Stomach (tissue), 9 donors: ENCODE measurements around the gene GOLGA1. TPM values are rescaled to one million over a fixed set of nuclear protein-coding genes. Genes with fewer than 3 reads are reported as not detected.

Experiments
- DNase-seq, 2 donors: peaks; one replicate each; pipeline versions ENCODE4 v3.0.0 to v3.0.0-alpha.2; 2013 to 2019
- H3K27ac ChIP-seq, 5 donors: fragments of 200-600 bp in 4 of 5; sonication (generic) in 4 of 5; one replicate each; pipeline ENCODE4 v1.5.1; 2013 to 2019; ENCODE audit warnings: mild to moderate bottlenecking in 1 of 5, moderate library complexity in 1 of 5
- H3K27me3 ChIP-seq, 3 donors: fragments of 200-600 bp; sonication (generic); one replicate each; pipeline ENCODE4 v1.5.1; 2017 to 2019; ENCODE audit warnings: mixed run types in 1 of 3
- H3K36me3 ChIP-seq, 4 donors: fragments of 200-600 bp; sonication (generic); 1 replicate in 3 of 4; 2 replicates in 1 of 4; pipeline ENCODE4 v1.5.1; 2016 to 2019
- H3K4me1 ChIP-seq, 4 donors: fragments of 200-600 bp; sonication (generic); one replicate each; pipeline ENCODE4 v1.5.1; 2016 to 2019
- H3K4me3 ChIP-seq, 4 donors: fragments of 200-600 bp; sonication (generic) in 3 of 4; one replicate each; pipeline ENCODE4 v1.5.1; 2016 to 2019; ENCODE audit warnings: mild to moderate bottlenecking in 1 of 4
- H3K9me3 ChIP-seq, 4 donors: fragments of 200-600 bp; sonication (generic); one replicate each; pipeline ENCODE4 v1.5.1; 2016 to 2019
- EP300 ChIP-seq: sonication (generic); formaldehyde crosslinking; IDR thresholded peaks from one replicate; pipeline ENCODE4 v1.6.1; 2017; ENCODE audit warnings: antibody characterized with exemption
- POLR2A ChIP-seq, 4 donors: fragments of 450-650 bp; IDR thresholded peaks; one replicate each; pipeline ENCODE4 v1.6.1; 2016; ENCODE audit warnings: antibody characterized with exemption in 4 of 4, control low read depth in 2 of 4, mild to moderate bottlenecking in 1 of 4, moderate library complexity in 1 of 4
- POLR2AphosphoS5 ChIP-seq, 3 donors: sonication (generic); formaldehyde crosslinking; IDR thresholded peaks; one replicate each; pipeline ENCODE4 v1.6.1; 2016; ENCODE audit warnings: antibody characterized with exemption in 3 of 3
- WGBS, 5 donors: extraction: QIAGEN DNeasy Blood & Tissue Kit in 3 of 5; methylation state at CpG; one replicate each; pipeline versions ENCODE4 v1.1.5 to v1.1.7; 2013 to 2018; 5-methylcytosine and 5-hydroxymethylcytosine counted together
- intact Hi-C: fragments of 100-400 bp; cut with DNase I; formaldehyde crosslinking; loops from one replicate; pipeline ENCODE4 v1.15.1; 2023; ENCODE audit warnings: low total_unique reads
- polyA plus RNA-seq, 3 donors: library from polyadenylated mRNA; stranded (reverse); fragments of 200-250 nt; gene quantifications; one replicate each; pipeline ENCODE4 v1.2.3, GENCODE V29; 2013
- total RNA-seq, 5 donors: library from RNA; depleted of rRNA; stranded (reverse); fragments of >200 nt; gene quantifications; one replicate each; pipeline versions ENCODE4 v1.1.0 to v1.2.3, GENCODE V29; 2014 to 2016
- TF ChIP-seq, protein P1 (sequence below), 7 experiments: fragments of 450-650 bp in 4 of 7; fragments of 200-600 bp in 3 of 7; sonication (generic) in 3 of 7; IDR thresholded peaks; one replicate each; pipeline ENCODE4 v1.5.1; 2016 to 2019; ENCODE audit warnings: antibody characterized with exemption in 7 of 7, control low read depth in 2 of 7, mild to moderate bottlenecking in 1 of 7
- donor health status: healthy with polysubstance abuse.
- donor health status: Bipolar disorder and iron deficiency.
- donor health status: healthy.

GOLGA1 gene
- total and polyA plus RNA-seq, 8 donors: 4.1 to 88.4 (median 18.1) TPM

DNA sequence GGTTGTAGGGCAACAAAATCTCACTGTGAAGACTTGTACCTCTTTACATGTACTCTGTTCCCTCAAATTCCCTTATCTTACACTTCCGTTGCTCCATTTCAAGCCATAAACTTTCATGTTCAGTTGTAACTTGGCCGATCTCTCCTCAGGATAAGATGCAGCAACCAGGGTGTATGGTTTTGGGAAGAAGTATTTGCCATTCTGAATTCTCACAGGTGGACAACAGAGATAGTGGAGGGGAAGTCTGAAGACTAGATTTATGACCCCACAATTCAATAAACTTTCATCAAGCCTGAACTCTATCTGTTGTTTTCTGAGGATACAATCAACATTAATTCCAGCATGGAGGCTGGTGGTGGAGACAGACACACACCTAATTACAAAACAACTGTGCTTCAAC lies 27.5 kb downstream of the GOLGA1 start:
- WGBS, 5 donors: 92 to 99% (median 93%) methylated on average over 2 of the region's 2 CpGs
- Histone ChIP-seq H3K36me3 (peaks cover 24 to 88% (median 85%) of the 10 kb centered on the region in 4 donors), H3K27me3 (no peaks in the 10 kb centered on the region)

DNA sequence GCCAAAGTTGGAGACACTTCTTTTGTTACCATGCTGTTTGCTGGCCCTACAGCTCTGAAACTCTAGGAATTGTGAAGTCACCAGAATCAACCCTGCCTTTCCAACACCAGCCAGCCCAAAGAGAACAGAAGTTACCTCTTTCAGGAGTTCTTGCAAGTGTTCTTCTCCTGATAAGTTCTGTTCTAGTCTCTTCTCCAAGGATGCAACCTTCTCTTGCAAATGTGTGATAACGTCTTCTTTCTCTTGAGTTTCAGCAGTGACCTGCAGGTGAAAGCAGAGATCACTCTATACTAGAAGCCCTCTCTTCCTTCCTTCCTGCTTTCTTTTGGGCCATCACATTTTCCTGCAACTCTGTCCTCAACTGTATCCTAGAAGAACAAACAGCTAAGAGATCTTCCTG lies 29.1 kb downstream of the GOLGA1 start:
- Histone ChIP-seq H3K4me1 (peaks cover 0 to 10% (median 3%) of the 10 kb centered on the region in 4 donors), H3K27ac (no peak overlapping the region), H3K4me3 (no peak overlapping the region), H3K9me3 (no peaks in the 10 kb centered on the region), H3K36me3 (peaks cover 24 to 93% (median 84%) of the 10 kb centered on the region in 4 donors), H3K27me3 (no peaks in the 10 kb centered on the region)
- intact Hi-C loops: no loop called here
- no peak for DNase-seq
- WGBS, 5 donors: 89 to 97% (median 95%) methylated on average over 1 of the region's 1 CpG
- TF ChIP-seq POLR2AphosphoS5 (IDR thresholded peaks at IDR 0.05) (no peak), POLR2A (IDR thresholded peaks at IDR 0.05) (no peak), EP300 (no peak)
- TF ChIP-seq, protein P1, sequence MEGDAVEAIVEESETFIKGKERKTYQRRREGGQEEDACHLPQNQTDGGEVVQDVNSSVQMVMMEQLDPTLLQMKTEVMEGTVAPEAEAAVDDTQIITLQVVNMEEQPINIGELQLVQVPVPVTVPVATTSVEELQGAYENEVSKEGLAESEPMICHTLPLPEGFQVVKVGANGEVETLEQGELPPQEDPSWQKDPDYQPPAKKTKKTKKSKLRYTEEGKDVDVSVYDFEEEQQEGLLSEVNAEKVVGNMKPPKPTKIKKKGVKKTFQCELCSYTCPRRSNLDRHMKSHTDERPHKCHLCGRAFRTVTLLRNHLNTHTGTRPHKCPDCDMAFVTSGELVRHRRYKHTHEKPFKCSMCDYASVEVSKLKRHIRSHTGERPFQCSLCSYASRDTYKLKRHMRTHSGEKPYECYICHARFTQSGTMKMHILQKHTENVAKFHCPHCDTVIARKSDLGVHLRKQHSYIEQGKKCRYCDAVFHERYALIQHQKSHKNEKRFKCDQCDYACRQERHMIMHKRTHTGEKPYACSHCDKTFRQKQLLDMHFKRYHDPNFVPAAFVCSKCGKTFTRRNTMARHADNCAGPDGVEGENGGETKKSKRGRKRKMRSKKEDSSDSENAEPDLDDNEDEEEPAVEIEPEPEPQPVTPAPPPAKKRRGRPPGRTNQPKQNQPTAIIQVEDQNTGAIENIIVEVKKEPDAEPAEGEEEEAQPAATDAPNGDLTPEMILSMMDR (IDR thresholded peaks at IDR 0.05): no peak

More for the DNA sequence above, 27.5 kb downstream of the GOLGA1 start:
- DNase-seq: no peak
- H3K4me3 ChIP-seq: no peak overlapping the region
- intact Hi-C loops: no loop called here
- no peak overlapping the region for H3K27ac ChIP-seq
- H3K4me1 ChIP-seq: no peaks in the 10 kb centered on the region
- TF ChIP-seq POLR2AphosphoS5 (IDR thresholded peaks at IDR 0.05) (no peak), POLR2A (IDR thresholded peaks at IDR 0.05) (no peak), EP300 (no peak)
- TF ChIP-seq, protein P1 (IDR thresholded peaks at IDR 0.05): no peak
- H3K9me3 ChIP-seq: no peaks in the 10 kb centered on the region

DNA sequence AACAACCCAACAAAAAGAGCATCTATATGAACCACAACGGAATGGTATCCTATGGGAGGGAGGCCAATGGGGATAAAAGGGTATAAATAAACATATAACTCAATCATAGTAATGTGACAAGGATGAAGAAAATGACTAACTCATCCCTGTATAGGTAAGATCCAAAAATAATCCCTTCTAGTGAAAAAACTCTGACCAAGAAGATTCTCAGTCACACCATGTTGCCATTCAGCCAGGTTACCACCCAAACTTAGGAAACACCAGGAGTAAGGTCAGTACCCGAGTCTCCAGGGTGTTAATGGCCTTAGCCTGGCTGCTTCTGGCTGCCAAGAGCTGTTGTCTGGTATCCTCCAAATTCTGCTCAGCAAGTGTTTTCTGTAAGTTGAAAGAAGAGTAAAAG lies 32.8 kb downstream of the GOLGA1 start:
- peaks cover 19 to 99% (median 91%) of the 10 kb centered on the region in 4 donors for H3K36me3 ChIP-seq

DNA sequence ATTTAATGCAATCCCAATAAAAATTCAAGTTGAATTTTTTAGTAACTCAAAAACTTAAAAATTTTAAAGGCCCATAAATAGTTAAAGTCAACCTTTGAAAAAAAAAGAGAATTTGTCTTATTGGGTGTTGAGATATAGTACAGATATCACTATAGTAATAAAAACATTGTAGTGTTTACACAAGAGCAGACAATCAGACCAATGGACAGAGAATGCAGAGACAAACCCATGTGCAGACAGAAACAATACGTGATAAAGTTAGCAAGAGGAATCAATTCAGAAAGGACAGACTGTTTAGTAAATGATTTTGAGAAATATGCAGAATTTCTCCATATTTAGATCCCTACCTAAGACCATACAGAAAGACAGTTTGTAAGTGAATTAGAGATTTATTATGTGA lies 33.9 kb downstream of the GOLGA1 start:
- H3K9me3 ChIP-seq: no peaks in the 10 kb centered on the region
- peaks cover 0 to 10% (median 3%) of the 10 kb centered on the region in 4 donors for H3K4me1 ChIP-seq
- H3K36me3 ChIP-seq: peaks cover 19 to 98% (median 90%) of the 10 kb centered on the region in 4 donors
- H3K27me3 ChIP-seq: no peaks in the 10 kb centered on the region
- H3K27ac ChIP-seq: no peak overlapping the region
- no peak overlapping the region for H3K4me3 ChIP-seq
- WGBS, 5 donors: 20 to 48% (median 38%) methylated on average over 1 of the region's 1 CpG
- intact Hi-C loops: no loop called here
- TF ChIP-seq POLR2AphosphoS5 (IDR thresholded peaks at IDR 0.05) (no peak), POLR2A (IDR thresholded peaks at IDR 0.05) (no peak), EP300 (no peak)
- TF ChIP-seq, protein P1 (IDR thresholded peaks at IDR 0.05): no peak
- no peak for DNase-seq

More for the DNA sequence above, 32.8 kb downstream of the GOLGA1 start:
- WGBS, 5 donors: 77 to 82% (median 80%) methylated on average over 2 of the region's 2 CpGs
- DNase-seq: no peak
- Histone ChIP-seq H3K27me3 (no peaks in the 10 kb centered on the region), H3K27ac (no peak overlapping the region), H3K4me3 (no peak overlapping the region), H3K4me1 (peaks cover 0 to 10% (median 3%) of the 10 kb centered on the region in 4 donors), H3K9me3 (no peaks in the 10 kb centered on the region)
- TF ChIP-seq POLR2AphosphoS5 (IDR thresholded peaks at IDR 0.05) (no peak), EP300 (no peak), POLR2A (IDR thresholded peaks at IDR 0.05) (no peak)
- TF ChIP-seq, protein P1 (IDR thresholded peaks at IDR 0.05): no peak
- intact Hi-C loops: no loop called here
